Measurements from ENCODE around the gene TXNDC2.

Gene TXNDC2

GRCh38 chr18:9916808-9917207, 31.0 kb downstream of the TXNDC2 start:
- Mint-ChIP-seq H3K27me3 (ENCODE audit: low read depth) (no peaks in the 10 kb centered on the region), H3K4me1 (peaks cover 23% of the 10 kb centered on the region), H3K4me3 (peak overlapping the region in 2 of 3 experiments; percentile 90 to 97), H3K9me3 (no peaks in the 10 kb centered on the region), H3K27ac (peak overlapping the region in 1 of 3 experiments; percentile 94), H3K36me3 (ENCODE audit: low read depth) (no peaks in the 10 kb centered on the region)
- no peak for TF ChIP-seq CTCF (IDR thresholded peaks at IDR 0.05; ENCODE audit: unreplicated experiment in 3 of 3)

- Mint-ChIP-seq H3K9me3 (no peaks in the 10 kb centered on the region), H3K36me3 (ENCODE audit: low read depth) (no peaks in the 10 kb centered on the region), H3K4me1 (peaks cover 20% of the 10 kb centered on the region), H3K4me3 (no peak overlapping the region), H3K27me3 (ENCODE audit: low read depth) (no peaks in the 10 kb centered on the region), H3K27ac (no peak overlapping the region)
- no peak for TF ChIP-seq CTCF (IDR thresholded peaks at IDR 0.05; ENCODE audit: unreplicated experiment in 3 of 3)
Observed at GRCh38 chr18:9918016-9918680, 32.4 kb downstream of the TXNDC2 start.

- no peak for TF ChIP-seq CTCF (IDR thresholded peaks at IDR 0.05; ENCODE audit: unreplicated experiment in 3 of 3)
- H3K27me3 Mint-ChIP-seq (ENCODE audit: low read depth): no peaks in the 10 kb centered on the region
- H3K9me3 Mint-ChIP-seq: no peaks in the 10 kb centered on the region
- no peak overlapping the region for H3K27ac Mint-ChIP-seq
- H3K4me1 Mint-ChIP-seq: peaks cover 22% of the 10 kb centered on the region
- H3K36me3 Mint-ChIP-seq (ENCODE audit: low read depth): no peaks in the 10 kb centered on the region
- no peak overlapping the region for H3K4me3 Mint-ChIP-seq
Observed at GRCh38 chr18:9919564-9920232, 33.9 kb downstream of the TXNDC2 start.

- Mint-ChIP-seq H3K4me1 (peaks cover 22% of the 10 kb centered on the region), H3K27ac (no peak overlapping the region), H3K36me3 (ENCODE audit: low read depth) (no peaks in the 10 kb centered on the region), H3K9me3 (no peaks in the 10 kb centered on the region), H3K27me3 (ENCODE audit: low read depth) (no peaks in the 10 kb centered on the region), H3K4me3 (no peak overlapping the region)
- no peak for TF ChIP-seq CTCF (IDR thresholded peaks at IDR 0.05; ENCODE audit: unreplicated experiment in 3 of 3)
Observed at GRCh38 chr18:9922592-9923311, 37.0 kb downstream of the TXNDC2 start.

GRCh38 chr18:9924371-9924943, 38.7 kb downstream of the TXNDC2 start:
- no peak for TF ChIP-seq CTCF (IDR thresholded peaks at IDR 0.05; ENCODE audit: unreplicated experiment in 3 of 3)
- Mint-ChIP-seq H3K9me3 (no peaks in the 10 kb centered on the region), H3K27me3 (ENCODE audit: low read depth) (no peaks in the 10 kb centered on the region), H3K4me1 (peaks cover 28% of the 10 kb centered on the region), H3K36me3 (ENCODE audit: low read depth) (no peaks in the 10 kb centered on the region), H3K4me3 (no peak overlapping the region), H3K27ac (no peak overlapping the region)
